ENCODE data around the gene SLC5A11.

SLC5A11 gene

DNA sequence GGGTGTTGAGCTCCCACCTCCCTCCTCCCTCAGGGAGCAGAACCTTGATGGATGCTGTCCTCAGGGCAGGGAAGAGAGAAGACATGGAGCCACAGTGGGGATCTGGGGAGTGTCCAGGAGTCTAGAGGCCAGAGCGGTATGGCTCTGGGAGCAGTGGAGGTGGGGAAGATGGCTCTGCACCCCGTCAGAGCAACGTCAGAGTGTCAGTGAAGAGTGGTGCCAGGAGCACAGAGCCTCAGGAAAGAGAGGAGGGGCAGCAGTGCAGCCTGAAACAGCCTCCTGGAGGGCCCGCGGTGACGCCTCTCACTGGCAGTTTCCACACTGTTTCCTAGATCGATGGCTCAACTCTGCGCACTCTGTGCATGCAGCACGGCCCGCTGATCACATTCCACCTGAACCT is 23.2 kb upstream of the SLC5A11 start:
- Histone ChIP-seq H2AFZ (ENCODE audit: low read depth, low read length) (no peak overlapping the region), H3K4me3 (ENCODE audit: low read length) (no peak overlapping the region), H3K27me3 (ENCODE audit: insufficient read depth, low read length) (no peaks in the 10 kb centered on the region), H3K36me3 (ENCODE audit: insufficient read depth, low read length) (peaks cover 89% of the 10 kb centered on the region), H3K4me1 (ENCODE audit: insufficient read depth, low read length) (no peaks in the 10 kb centered on the region), H3K9me3 (ENCODE audit: low read length) (no peaks in the 10 kb centered on the region)

DNA sequence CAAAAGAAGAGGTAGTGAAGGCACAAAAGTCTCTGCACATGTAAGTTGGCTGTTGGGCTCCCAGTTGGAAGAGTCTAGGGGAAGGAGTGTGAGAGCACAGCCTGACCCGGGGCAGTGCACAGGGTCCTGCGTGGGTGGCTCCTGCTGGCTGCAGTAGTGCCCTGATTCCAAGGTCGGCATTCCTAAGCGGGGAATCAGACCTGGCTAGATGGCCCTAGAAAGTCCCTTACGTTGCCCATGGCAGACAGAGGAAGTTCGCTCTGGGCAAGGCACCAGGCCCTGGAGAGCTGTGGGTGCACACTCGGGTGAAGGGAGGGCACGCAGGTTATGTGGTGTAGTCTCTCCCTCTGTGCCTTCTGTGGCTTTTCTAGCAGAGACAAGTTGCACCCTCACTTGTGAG is 22.8 kb upstream of the SLC5A11 start:
- no peak overlapping the region for H3K4me3 ChIP-seq (ENCODE audit: low read length)
- peaks cover 86% of the 10 kb centered on the region for H3K36me3 ChIP-seq (ENCODE audit: insufficient read depth, low read length)

DNA sequence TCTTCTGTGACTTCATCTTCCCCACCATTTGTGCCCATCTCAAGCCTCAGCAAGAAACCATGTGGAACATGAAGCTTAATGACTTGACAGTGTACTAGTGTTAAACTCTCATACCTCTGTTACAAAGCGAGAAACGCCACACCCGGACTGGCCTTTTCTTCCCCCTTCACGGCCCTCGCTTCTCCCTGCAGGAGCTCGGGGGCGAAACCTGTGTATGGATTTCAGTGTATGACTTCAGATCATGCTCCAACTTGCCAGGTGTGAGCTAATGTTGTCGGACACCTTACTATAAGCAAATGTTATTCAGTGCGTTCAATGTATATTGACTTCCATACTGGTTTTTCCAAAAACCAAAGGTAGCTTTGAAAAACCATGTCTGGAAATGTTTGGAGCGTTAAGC is 20.1 kb upstream of the SLC5A11 start:
- Histone ChIP-seq H3K4me1 (ENCODE audit: insufficient read depth, low read length) (no peaks in the 10 kb centered on the region), H3K36me3 (ENCODE audit: insufficient read depth, low read length) (peaks cover 62% of the 10 kb centered on the region), H3K9me3 (ENCODE audit: low read length) (no peaks in the 10 kb centered on the region), H2AFZ (ENCODE audit: low read depth, low read length) (no peak overlapping the region), H3K4me3 (ENCODE audit: low read length) (no peak overlapping the region), H3K27me3 (ENCODE audit: insufficient read depth, low read length) (no peaks in the 10 kb centered on the region)

More for the DNA sequence above, 22.8 kb upstream of the SLC5A11 start:
- no peaks in the 10 kb centered on the region for H3K9me3 ChIP-seq (ENCODE audit: low read length)
- H3K4me1 ChIP-seq (ENCODE audit: insufficient read depth, low read length) = no peaks in the 10 kb centered on the region
- no peak overlapping the region for H2AFZ ChIP-seq (ENCODE audit: low read depth, low read length)
- no peaks in the 10 kb centered on the region for H3K27me3 ChIP-seq (ENCODE audit: insufficient read depth, low read length)

DNA sequence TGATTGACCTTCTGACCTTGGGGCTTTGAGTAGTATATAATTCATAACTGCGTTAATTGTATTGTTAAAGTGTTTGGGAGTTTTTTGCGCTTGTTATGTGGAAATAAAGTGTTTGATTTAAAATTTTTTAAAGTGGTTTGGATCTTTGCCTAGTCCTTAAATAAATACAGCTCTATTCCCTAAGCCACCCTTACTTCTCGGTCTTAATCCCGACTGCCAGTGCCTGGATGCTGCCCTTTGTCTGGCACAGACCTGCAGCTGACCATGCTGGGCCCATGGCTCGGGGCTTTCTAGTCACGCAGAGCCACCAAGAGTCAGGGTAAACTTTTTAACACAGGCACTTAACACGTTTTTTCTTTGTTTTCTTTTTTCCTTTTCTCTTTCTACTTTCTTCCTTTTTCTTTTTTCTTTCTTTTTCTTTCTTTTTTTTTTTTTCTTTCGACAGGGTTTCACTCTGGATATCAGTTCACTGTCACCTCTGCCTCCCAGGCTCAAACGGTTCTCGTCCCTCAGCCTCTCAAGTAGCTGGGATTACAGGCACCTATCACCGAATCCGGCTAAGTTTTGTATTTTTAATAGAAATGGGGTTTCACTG is 19.6 kb upstream of the SLC5A11 start:
- Histone ChIP-seq H3K4me1 (ENCODE audit: insufficient read depth, low read length) (no peaks in the 10 kb centered on the region), H3K9me3 (ENCODE audit: low read length) (no peaks in the 10 kb centered on the region), H3K27me3 (ENCODE audit: insufficient read depth, low read length) (no peaks in the 10 kb centered on the region), H2AFZ (ENCODE audit: low read depth, low read length) (no peak overlapping the region), H3K4me3 (ENCODE audit: low read length) (no peak overlapping the region), H3K36me3 (ENCODE audit: insufficient read depth, low read length) (peaks cover 57% of the 10 kb centered on the region)

DNA sequence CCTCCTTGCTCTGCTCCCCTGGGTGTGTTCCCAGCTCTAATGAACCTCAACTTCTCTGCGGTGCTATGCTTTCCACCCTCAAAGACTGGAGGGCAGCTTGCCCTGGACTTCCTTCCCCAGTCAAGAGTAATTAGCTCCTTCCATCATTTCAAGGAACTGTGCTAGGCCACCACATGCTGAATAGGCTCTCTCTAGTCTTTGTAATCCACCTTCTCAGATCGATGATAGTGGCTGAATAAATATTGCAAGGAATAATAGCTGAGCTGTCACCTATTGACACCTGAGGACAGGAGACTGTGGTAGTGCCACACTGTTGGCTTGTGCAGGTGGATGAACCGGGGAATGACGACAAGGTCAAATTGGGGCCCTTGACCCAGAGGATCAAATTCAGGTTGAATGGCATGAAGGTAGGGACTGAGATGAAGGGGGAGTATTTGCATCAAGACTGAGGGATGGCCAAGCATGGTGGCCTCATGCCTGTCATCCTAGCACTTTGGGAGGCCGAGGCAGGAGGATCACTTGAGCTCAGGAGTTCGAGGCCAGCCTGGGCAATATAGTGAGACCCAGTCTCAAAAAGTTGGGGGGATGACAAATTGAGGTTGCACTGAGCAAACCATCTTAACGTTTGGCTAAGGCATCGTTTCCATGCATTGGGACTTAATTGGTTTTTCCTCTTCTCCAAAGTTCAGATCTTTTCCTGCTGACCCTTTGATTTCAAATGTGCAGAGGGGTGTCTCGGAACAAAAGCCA is 18.8 kb upstream of the SLC5A11 start:
- H3K9me3 ChIP-seq (ENCODE audit: low read length) = no peaks in the 10 kb centered on the region
- H3K4me3 ChIP-seq (ENCODE audit: low read length) = no peak overlapping the region
- peaks cover 49% of the 10 kb centered on the region for H3K36me3 ChIP-seq (ENCODE audit: insufficient read depth, low read length)
- H2AFZ ChIP-seq (ENCODE audit: low read depth, low read length) = no peak overlapping the region
- no peaks in the 10 kb centered on the region for H3K4me1 ChIP-seq (ENCODE audit: insufficient read depth, low read length)
- no peaks in the 10 kb centered on the region for H3K27me3 ChIP-seq (ENCODE audit: insufficient read depth, low read length)

DNA sequence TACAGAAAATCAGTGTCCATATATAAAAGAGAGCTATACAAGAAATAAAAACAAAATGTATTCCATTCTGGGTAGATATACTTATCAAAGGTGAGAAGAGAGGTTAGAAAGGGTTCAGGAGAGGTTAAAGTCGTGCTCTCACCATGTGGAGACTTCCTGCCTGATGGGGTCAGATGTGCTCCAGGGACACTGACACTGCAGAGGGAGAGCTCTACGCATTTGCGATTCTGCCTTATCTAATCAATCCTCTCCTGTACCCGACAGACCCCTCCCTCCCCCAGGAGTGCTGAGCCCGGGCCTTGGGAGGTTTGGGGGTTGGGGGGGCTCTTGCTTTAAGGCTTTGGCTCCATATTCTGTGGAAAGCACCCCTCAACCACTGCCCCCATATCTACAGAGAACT is 16.6 kb upstream of the SLC5A11 start:
- H3K27me3 ChIP-seq (ENCODE audit: insufficient read depth, low read length) = no peaks in the 10 kb centered on the region
- no peak overlapping the region for H2AFZ ChIP-seq (ENCODE audit: low read depth, low read length)
- no peak overlapping the region for H3K4me3 ChIP-seq (ENCODE audit: low read length)
- H3K9me3 ChIP-seq (ENCODE audit: low read length) = no peaks in the 10 kb centered on the region
- peaks cover 31% of the 10 kb centered on the region for H3K36me3 ChIP-seq (ENCODE audit: insufficient read depth, low read length)
- H3K4me1 ChIP-seq (ENCODE audit: insufficient read depth, low read length) = no peaks in the 10 kb centered on the region

DNA sequence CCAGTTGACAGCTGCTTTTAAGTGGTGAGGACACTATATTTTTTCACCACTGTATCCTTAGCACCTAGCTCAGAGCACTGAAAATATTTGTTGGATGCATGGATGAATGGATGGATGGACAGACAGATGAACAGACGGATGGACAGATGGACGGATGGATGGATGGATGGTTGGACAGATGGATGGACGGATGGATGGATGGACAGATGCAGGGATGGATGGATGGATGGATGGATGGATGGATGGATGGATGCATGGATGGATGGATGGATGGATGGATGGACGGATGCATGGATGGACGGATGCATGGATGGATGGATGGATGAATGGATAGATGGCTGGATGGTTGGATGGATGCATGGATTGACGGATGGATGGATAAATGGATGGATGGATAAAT is 12.4 kb upstream of the SLC5A11 start:
- Histone ChIP-seq H3K36me3 (ENCODE audit: insufficient read depth, low read length) (peaks cover 2% of the 10 kb centered on the region), H2AFZ (ENCODE audit: low read depth, low read length) (no peak overlapping the region), H3K4me3 (ENCODE audit: low read length) (no peak overlapping the region), H3K4me1 (ENCODE audit: insufficient read depth, low read length) (no peaks in the 10 kb centered on the region), H3K27me3 (ENCODE audit: insufficient read depth, low read length) (no peaks in the 10 kb centered on the region), H3K9me3 (ENCODE audit: low read length) (no peaks in the 10 kb centered on the region)

DNA sequence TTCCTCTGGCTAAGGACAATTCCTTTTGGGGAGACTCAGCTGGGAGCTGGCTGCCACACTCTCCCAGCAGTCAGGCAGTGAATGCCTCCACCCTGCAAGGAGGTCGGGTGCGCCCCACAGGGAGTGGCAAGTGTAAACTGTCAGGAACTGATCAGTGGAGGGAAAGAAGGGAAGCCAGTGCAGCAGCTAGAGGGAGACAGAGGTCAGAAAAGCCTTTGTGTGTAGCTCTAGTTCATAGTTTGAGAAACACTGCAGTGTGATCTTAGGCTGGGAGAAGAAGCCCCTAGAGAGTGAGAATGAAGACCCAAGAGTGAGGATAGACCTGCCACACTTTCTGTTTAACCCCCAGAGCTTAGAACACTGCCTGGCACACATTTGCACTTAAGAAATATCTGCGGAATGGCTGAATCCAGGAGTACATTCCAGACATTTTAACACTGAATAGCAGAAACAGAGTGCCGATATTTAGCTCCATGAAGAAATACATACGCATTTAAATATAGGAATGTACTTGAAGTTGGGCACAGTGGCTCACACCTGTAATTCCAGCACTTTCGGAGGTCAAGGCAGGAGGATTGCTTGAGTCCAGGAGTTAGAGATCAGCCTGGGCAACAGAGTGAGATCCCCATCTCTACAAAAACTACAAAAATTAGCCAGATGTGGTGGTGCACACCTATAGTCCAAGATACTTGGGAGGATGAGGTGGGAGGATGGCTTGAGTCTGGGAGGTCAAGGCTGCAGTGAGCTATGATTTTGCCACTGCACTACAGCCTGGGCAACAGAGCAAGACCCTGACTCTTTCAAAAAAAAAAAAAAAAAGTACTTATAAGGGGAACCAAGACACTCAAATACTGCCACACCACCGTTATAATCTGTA is 11.1 kb upstream of the SLC5A11 start:
- no peaks in the 10 kb centered on the region for H3K36me3 ChIP-seq (ENCODE audit: insufficient read depth, low read length)
- no peaks in the 10 kb centered on the region for H3K27me3 ChIP-seq (ENCODE audit: insufficient read depth, low read length)
- H3K4me1 ChIP-seq (ENCODE audit: insufficient read depth, low read length) = no peaks in the 10 kb centered on the region
- H3K4me3 ChIP-seq (ENCODE audit: low read length) = no peak overlapping the region
- no peaks in the 10 kb centered on the region for H3K9me3 ChIP-seq (ENCODE audit: low read length)
- no peak overlapping the region for H2AFZ ChIP-seq (ENCODE audit: low read depth, low read length)

DNA sequence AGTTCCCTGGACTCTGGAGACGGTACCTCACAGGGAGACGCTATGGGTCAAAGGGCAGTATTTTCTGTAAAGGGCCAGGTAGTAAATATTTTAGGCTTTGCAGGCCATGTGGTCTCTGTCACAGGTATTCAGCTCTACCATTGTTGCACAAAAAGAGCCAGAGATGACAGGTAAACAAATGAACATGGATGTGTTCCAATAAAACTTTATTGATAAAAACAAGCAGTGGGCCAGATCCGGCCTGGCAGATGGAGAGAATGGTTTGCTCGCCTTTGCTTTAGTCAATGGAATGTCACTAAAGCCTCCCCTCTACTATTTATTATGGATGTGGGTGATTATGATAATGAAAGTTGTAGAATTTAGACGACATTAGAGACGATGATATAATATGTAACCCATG is 8.9 kb upstream of the SLC5A11 start:
- Histone ChIP-seq H3K4me1 (ENCODE audit: insufficient read depth, low read length) (no peaks in the 10 kb centered on the region), H3K4me3 (ENCODE audit: low read length) (no peak overlapping the region), H3K36me3 (ENCODE audit: insufficient read depth, low read length) (no peaks in the 10 kb centered on the region), H3K27me3 (ENCODE audit: insufficient read depth, low read length) (no peaks in the 10 kb centered on the region), H2AFZ (ENCODE audit: low read depth, low read length) (no peak overlapping the region), H3K9me3 (ENCODE audit: low read length) (no peaks in the 10 kb centered on the region)

DNA sequence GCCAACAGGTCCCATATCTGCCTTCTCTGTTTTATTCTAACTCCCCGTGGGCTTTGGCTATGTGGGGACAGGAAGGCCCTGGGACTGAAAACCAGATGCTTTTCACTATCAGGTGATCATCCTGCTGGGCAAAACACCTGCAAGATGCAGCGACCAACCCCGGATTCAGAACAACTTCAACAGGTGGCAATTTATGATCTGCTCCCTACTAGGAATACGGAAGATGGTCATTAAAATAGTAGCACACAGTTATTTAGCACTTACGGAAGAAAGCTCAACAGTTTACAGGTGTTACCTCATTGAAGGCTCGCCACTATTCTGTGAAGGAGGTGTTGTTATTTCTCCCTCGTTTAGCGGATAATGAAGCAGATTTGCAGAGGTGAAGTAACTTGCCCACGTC is 7.8 kb upstream of the SLC5A11 start:
- H3K36me3 ChIP-seq (ENCODE audit: insufficient read depth, low read length) = no peaks in the 10 kb centered on the region
- H3K27me3 ChIP-seq (ENCODE audit: insufficient read depth, low read length) = no peaks in the 10 kb centered on the region
- no peaks in the 10 kb centered on the region for H3K9me3 ChIP-seq (ENCODE audit: low read length)
- no peaks in the 10 kb centered on the region for H3K4me1 ChIP-seq (ENCODE audit: insufficient read depth, low read length)
- H2AFZ ChIP-seq (ENCODE audit: low read depth, low read length) = no peak overlapping the region
- H3K4me3 ChIP-seq (ENCODE audit: low read length) = no peak overlapping the region

DNA sequence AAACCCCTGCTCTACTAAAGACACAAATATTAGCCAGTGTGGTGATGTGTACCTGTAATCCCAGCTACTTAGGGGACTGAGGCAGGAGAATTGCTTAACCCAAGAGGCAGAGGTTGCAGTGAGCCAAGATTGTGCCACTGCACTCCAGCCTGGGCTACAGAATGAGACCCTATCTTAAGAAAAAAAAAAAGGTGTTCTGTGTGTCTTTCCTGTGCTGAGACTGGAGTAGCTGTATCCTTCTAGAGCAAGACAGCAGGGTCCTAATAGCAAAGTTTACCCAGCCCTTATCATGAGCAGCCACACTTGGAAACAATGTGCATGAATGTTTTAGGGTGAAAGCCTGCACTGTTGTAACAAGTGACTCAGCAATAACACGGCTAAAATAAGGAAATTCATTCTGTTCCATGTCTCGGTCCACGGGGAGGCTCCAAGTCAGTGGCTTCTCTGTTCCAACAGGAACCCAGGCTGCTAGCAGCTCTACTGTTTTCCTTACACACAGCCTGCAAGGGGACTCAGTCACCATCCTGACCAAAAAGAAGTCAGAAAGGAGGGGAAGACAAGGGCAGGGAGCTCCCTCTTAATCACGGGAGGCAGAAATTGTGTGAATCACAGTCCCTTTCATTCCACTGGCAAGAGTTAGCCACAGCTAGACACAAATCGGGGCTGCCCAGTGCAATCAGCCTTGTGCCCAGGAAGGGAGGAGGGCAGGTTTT is 7.1 kb upstream of the SLC5A11 start:
- Histone ChIP-seq H3K9me3 (ENCODE audit: low read length) (no peaks in the 10 kb centered on the region), H3K4me1 (ENCODE audit: insufficient read depth, low read length) (no peaks in the 10 kb centered on the region), H3K4me3 (ENCODE audit: low read length) (no peak overlapping the region), H3K36me3 (ENCODE audit: insufficient read depth, low read length) (no peaks in the 10 kb centered on the region), H3K27me3 (ENCODE audit: insufficient read depth, low read length) (no peaks in the 10 kb centered on the region), H2AFZ (ENCODE audit: low read depth, low read length) (no peak overlapping the region)

DNA sequence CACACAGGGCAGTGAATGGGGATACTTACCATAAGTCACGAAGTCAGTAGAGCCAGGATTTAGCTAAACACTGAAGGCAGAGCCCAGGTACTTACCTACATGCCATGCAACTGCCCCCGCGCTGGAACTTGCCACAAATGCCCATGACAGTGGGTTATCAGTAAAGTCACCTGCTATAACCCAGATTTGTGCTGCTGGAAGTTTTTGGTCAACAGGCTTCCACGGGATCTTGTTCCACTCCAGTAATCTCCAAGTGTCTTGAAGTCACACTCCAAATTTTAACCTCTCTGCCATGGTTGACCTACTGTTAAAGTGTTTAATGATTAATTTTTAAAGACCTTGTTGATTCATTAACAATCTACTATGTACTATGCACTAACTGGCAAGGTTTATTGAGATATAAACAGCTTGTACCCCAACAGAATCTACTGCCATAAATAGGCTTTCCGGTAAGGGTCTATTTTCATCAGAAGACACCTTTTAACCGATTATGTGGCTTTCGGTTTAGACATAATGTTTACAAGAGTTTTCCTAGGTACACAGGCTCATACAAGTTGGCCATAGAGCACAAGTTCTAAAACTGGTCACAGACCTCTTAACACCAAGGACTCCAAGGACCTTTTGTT is 6.3 kb upstream of the SLC5A11 start:
- no peaks in the 10 kb centered on the region for H3K27me3 ChIP-seq (ENCODE audit: insufficient read depth, low read length)

More for the DNA sequence above, 6.3 kb upstream of the SLC5A11 start:
- H2AFZ ChIP-seq (ENCODE audit: low read depth, low read length) = no peak overlapping the region
- no peak overlapping the region for H3K4me3 ChIP-seq (ENCODE audit: low read length)
- no peaks in the 10 kb centered on the region for H3K36me3 ChIP-seq (ENCODE audit: insufficient read depth, low read length)
- H3K4me1 ChIP-seq (ENCODE audit: insufficient read depth, low read length) = no peaks in the 10 kb centered on the region
- H3K9me3 ChIP-seq (ENCODE audit: low read length) = no peaks in the 10 kb centered on the region

Data from neuron (in vitro differentiated cells).